Spleen (tissue), 7 donors: ENCODE data around the gene ST3GAL3.

Source experiments
- CTCF ChIP-seq, 11 experiments: fragments of 200-600 bp in 7 of 11; fragments of 450-650 bp in 4 of 11; sonication (generic) in 4 of 11; IDR thresholded peaks in 8 of 11; conservative IDR thresholded peaks in 3 of 11; 1 replicate in 7 of 11; 2 replicates in 4 of 11; pipeline versions ENCODE4 v1.4.0 to v1.8.0; 2016 to 2021; ENCODE audit warnings: antibody characterized with exemption in 11 of 11, inconsistent platforms in 4 of 11, mild to moderate bottlenecking in 1 of 11
- POLR2AphosphoS5 ChIP-seq, 3 donors: sonication (generic); formaldehyde crosslinking; IDR thresholded peaks; one replicate each; pipeline ENCODE4 v1.5.1; 2017; ENCODE audit warnings: antibody characterized with exemption in 3 of 3
- donor health status: DM: no; HTN: no; CAD: no; lungs with moderate emphysema.
- donor health status: DM: no; HTN: no; CAD: no.
- donor health status: DM: no; HTN: no; CAD: no.

- TF ChIP-seq POLR2AphosphoS5 (IDR thresholded peaks at IDR 0.05) (no peak), CTCF (IDR thresholded peaks at IDR 0.05 in 8 of 11, conservative IDR thresholded peaks at IDR 0.05 in 3 of 11) (no peak)
These were observed 149.8 kb downstream of the ST3GAL3 start for GRCh38 chr1:43857163-43857562.
